GM18907 (cell line): ENCODE results near the gene CABLES1.
A peak's percentile ranks its signal among the peaks of the same experiment; 100 is the strongest.
"Not testable (repeated sequence)": the region's sequence is repeated elsewhere in the genome, so short reads cannot be mapped to it uniquely, and the experiment has no call there.

Source experiments
- ATAC-seq: cut with Tn5 transposase; IDR thresholded peaks from one replicate; pipeline ENCODE4 v1.9.1; 2021; ENCODE audit warnings: mild to moderate bottlenecking, moderate library complexity; ENCODE audit not compliant: unreplicated experiment

Gene CABLES1

DNA sequence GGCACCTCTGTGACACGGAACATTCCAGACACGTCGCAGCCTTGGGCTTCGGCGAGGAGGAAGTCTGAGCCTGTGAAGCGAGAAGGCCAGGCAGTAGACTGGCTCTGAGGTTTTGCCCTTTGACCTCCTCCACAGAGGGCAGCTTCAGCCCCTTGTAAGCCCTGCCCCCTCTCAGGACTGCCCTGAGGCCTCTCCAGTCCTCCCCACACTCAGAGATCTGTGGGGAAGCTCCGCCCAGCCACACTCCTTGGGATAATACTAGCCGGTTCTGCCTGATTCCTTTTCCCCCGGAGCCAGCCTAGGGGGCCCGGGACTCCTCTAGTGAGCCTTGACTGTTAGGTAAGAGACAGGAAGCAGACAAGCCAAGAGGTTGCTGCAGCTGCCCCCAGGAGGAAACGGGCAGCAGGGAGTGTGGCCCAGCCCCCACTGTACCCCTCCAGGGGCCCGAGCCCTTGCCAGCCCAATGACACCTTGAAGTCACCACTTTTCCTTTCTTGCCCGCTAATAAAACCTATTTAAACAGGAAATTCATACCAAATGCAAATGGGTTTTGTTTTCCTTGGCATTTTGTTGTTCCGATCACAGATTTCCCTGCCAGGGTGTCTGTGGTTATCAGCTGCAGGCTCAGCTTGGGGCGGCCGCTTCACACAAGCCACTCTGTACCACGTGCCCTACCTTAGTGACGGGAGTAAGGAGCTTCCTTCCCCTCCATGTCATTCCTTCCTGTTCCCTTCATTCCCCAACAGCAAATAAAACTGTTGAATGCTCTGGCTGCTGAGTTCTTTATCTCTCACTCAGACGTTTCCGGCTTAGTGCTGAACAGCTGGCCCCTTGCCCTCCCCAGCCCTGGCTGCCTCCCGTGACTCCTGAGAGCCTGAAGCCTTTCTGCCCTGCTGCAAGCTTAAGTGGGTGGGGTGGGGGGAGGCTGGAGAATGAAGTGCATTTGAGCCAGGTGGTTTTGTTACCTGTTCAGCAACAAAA, 124.7 kb downstream of the CABLES1 start:
- ATAC-seq: peak; percentile 70

DNA sequence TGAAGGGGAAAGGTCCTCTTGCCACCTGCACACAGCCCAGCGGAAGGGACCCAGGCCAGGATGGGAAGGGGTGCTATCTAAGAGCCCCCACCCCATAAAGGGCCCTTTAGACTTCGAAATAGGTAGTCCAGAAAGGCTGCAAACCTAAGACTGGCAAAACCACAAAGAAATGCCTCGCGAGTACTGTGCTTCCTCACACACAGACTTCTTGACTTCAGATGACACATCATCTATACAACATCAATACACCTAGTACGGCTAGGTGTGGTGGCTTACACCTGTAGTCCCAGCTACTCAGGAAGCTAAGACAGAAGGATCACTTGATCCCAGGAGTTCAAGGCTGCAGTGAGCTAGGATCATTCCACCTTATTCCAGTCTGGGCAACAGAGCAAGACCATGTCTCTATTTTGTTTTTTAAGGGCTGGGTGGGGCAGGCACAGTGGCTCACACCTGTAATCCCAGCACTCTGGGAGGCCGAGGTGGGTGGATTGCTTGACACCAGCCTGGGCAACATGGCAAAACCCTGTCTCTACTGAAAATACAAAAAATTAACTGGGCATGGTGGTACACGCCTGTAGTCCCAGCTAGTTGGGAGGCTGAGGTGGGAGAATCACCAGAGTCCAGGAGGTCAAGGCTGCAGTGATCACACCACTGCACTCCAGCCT, 125.8 kb downstream of the CABLES1 start:
- peak; percentile 5 for ATAC-seq

DNA sequence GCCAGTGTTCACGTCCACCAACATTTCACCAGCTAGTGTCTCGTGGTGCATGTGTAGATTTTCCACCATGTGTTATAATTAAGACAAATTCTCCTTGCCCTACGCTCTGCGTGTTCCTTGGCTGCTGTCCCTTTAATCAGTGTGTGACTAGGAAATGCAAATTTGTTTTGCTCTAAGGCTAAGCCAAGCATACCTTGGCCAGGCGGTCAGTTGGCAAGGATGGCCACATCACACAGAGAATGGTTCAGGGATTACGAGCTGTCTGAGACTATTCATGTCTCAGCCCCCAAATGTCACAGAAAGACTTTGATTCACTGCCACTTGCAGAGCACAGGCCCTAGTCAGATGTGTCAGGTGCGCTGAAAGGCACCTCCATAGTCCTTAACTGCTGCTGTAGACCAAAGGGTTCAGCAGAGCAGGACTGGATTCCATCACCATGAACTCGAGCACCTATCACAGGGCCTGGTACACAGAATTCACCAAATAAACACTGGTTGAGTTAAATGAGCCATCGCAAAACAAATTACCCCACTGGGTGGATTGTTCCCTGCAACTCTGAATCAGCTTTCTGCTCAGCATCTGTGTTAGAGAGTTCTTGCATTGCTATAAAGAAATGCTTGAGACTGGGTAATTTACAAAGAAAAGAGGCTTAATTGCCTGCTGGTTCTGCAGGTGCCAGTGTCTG, 128.4 kb downstream of the CABLES1 start:
- no peak for ATAC-seq

DNA sequence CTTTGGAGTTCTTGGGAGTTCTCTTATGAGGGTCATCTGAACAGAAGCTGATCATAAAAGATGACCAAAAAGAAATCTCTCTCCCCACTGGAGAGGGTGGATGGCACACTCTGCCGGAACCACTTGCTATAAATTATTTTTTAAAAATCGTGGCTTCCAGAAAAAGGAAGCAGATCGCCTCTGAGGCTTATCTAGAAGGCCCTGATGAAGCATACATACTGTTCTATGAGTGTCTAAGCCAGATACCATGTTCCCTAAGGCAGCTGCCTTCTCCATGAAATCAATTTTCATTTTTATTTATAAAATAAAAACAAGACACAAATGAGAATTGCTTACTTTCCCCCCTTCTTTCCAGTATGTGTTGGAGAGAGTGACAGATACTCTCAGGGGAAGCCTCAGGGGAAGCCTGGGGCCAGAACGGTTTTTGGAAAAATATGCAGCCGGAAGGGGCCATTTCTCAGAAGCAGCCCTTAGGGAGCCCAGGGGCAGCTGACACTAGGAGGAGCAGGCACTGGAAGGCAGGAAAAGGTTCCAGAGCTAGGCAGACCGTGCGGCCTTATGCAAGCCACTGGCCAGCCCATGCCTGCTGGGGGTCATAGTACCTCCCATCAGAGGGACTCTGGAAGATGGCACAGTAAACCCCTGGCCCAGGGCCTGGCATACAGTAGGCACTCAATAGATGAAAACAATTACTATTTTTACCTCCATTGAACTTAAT, 130.6 kb downstream of the CABLES1 start:
- no peak for ATAC-seq

DNA sequence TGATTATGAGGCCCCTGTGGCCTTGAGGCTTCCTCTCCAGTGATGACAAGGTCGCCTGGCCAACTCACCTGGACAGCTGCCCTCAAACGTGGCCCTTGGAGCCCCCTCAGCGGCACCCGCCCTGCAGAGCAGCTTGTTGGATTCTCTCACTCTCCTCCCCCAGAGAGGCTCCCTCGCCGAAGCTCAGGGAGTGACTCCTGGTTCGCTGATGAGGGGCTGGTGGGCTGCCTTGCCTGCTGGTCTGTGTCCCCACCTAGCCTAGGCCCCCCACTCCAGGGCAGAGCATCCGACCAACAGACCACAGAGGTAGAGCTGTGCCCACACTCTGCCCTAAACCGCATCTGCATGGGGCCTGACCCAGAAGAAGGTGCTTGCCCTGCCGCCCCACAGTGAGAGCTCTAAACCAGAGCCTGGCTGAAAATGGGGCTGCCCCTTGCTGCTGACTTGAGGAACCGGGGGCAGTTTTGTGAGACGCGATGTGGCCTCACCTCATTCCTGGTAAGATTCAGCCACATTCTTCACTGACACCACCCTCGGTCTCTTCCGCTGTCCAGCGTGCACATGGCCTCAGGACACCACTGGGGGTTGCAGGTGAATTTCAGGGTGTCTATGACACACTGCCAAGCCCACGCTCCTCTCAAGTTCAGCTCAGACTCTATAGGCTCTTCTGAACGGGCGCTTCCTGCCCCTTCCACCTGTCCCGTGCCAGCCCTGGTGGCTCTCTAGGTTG, 131.6 kb downstream of the CABLES1 start:
- peak; percentile 63 for ATAC-seq

DNA sequence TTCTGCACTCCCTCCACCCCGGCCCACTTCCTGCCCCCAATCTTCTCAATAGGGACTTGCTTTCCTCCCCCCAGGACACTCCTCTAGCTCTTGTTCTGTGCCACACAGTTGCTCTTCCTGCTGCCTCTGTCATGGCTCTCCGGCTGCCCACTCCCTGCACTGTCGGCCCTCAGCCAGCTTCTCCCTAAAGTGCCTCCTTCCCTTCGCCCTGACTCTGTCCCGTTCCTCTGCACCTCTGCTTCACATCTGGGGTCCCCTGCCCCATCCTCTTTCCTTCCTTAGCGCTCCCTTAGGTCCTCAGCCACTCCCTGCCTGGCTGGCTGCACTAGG, 132.1 kb downstream of the CABLES1 start:
- ATAC-seq: no peak

DNA sequence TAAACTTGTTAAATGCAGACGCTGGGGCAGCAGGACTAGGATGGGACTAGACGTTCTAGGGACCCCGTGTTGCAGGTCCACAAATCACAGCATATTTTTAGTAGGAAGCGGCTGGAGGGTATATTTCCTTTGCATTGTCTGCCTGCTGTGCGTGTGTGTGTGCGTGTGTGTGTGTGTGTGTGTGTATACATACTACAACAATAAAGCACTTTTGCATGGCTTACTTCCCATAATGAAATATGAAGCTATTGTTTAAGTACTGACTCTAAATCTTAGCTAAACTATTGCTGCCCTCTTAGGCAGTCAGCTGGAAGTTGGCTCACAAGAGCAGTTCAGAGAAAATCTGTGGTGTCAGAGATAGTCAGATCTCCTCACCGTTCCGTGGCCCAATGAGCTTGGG, 133.4 kb downstream of the CABLES1 start:
- no peak for ATAC-seq

DNA sequence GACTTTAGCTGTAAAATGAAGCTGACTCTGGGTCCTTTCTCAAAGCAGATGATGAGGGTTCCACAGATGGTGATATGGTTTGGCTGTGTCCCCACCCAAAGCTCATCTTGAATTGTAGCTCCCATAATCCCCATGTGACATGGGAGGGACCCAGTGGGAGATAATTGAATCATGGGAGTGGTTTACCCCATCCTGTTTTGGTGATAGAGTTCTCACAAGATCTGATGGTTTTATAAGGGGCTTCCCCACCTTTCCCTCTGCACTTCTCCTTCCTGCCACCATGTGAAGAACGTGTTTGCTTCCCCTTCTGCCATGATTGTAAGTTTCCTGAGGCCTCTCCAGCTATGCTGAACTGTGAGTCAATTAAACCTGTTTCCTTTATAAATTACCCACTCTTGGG, 133.8 kb downstream of the CABLES1 start:
- not testable (repeated sequence) for ATAC-seq

DNA sequence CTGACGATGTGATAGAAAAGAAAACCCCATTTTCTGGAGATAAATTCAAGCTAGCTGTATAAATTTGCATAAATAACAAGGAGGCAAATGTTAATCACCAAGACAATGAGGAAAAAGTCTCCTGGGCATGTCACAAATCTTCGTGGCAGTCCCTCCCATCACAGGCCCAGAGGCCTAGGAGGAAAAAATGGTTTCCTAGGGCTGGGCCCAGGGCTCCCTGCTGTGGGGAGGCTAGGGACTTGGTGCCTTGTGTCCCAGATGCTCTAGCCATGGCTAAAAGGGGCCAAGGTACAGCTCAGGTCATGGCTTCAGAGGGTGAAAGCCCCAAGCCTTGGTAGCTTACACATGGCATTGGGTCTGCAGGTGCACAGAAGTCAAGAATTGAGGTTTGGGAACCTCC, 134.6 kb downstream of the CABLES1 start:
- no peak for ATAC-seq

DNA sequence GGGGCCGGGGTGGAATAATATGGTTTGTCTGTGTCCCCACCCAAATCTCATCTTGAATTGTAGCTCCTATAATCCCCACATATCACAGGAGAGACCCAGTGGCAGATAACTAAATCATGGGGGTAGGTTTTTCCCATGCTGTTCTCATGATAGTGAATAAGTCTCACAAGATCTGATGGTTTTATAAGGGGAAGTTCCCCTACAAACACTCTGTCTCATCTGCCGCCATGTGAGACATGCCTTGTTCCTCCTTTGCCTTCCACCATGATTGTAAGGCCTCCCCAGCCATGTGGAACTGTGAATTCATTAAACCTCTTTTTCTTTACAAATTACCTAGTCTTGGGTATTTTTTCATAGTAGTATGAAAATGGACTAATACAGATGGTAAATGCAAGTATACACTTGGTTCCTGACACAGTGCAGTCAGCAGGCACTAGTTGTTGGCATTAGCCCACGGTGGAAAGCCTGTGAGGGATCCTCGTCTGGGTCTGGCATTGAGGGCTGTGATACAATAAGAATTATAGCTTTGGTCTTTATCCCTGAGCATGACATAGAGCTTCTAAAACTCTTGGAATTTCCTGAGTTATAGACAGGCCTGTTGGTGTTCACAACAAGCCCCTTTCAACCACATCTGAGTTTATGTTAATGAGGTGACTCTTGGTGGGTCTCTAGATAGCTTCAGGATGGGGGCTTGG, 135.8 kb downstream of the CABLES1 start:
- no peak for ATAC-seq

DNA sequence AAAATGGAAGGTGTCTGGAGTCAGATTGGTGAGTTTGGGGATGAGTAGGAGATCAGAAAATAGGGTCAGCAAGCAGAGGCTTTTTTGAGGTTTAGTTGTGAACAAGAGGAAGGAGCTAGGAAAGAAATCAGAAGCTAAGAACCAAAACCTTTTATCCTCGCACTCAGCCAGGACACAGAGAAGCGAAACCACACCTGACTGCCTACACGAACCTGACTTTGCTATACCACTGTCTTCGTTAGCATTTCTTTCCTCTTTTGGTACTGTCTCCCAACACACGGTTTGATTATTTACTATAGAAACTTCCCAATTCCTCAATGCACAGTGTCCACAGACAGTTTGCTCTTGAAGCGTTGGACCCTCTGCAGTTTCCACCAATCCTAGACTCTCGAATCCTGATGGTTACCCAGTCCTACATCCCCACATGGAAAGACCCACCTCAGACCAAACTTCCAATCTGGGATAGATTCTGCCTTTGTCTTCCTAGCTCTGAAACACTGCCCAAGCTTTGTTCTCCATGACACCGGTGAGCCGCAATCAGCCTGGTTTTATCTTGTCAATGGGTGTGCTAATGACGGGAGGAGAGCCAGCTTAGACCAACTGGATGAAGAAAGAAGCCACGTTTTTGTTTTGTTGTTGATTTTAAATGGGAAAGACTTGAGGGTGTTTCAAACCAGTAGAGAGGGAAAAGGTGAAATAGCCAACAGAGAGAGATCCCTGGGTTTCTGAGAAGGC, 137.4 kb downstream of the CABLES1 start:
- no peak for ATAC-seq

DNA sequence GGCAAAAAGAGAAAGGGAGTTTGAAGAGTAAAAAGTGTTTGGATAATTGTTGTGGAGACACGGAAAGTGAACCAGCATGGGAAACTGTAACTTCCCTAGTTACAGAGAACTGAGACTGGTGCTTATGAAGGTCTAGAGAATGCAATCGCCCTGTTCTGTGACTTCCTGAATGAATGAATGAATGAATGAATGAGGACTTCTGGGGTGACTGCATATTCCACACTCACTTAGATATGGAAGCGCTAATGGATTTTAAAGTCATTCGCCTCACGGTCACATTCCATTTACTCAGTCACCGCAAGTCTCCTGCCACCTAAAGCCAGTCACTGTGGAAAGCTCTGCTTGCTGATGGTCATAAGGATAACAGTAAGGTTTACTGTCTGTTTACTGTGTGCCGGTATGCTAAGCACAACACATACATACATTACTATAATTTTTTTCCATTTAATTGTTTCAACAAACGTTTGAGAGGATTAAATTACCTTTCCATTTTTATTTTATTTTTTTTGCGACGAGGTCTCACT, 138.2 kb downstream of the CABLES1 start:
- no peak for ATAC-seq

DNA sequence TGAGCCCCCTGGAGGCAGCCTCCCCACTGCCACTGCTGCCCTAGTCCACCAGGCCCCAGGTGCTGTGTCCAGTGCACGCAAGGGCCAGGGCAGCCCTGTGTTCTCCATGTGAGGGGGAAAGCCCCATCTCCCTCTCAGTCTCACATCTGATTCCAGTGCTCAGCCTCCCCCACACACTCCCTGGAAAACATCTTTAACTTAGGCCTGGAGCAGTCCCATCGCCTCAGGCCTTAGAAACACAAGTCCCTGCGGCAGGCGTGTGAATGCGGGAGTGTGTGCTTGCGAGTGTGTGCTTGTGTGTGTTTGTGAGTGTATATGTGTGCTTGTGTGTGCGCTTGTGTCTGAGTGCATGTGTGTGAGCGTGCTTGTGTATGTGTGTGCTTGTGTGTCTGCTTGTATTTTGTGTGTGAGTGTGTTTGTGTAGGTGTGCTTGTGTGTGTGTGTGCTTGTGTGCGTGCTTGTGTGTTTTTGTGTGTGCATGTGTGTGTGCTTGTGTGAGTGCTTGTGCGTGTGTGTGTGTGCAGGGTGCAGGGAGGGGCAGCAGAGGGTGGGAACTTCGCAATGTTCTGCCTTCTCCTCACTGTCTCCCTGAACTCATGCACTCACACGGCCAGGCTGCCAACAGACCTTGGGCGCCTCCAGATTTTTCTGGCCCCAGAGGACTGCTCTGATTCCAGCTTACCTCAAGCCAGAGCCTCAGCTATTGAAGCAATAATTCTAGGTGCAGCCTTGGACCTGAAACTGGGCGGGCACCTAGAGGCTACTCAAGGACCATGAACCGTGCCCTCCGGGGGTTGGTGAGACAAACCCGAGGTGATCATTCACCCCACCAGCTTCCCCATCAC, 139.6 kb downstream of the CABLES1 start:
- ATAC-seq: no peak

DNA sequence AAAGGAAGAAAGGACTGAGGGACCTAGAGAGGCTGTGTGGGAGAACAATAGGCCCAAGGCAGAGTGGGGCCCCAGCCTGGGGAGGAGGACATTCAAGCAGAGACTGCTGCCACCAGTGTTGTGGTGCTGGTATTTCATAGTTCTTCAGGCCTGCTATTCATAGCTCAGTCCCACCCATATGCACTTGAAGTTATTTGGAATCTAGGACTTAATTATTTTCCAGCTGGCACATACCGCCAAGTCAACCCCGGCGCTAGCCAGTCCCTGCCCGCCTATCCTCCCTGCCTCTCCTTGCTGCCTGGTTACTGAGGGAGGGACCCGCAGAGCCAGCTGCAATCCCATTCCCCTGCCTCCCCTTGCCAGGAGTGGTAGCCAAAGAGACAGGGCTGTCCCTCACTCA, 141.2 kb downstream of the CABLES1 start:
- no peak for ATAC-seq

DNA sequence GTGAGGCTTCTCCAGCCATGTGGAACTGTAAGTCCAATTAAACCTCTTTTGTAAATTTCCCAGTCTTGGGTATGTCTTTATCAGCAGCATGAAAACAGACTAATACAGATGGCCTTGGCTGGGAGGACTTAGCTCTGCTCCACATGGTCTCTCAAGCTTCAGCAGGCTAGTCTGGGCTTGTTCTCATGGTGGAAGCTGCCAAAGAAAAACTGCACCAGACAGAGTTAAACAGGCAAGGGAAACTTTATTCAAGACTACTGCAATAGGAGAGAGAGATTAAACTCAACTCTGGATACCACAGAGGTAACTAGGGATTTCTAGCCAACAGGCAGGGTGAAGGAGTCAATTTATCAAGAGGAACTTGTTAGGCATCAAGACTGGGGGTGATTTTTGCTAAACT, 142.1 kb downstream of the CABLES1 start:
- ATAC-seq: no peak

DNA sequence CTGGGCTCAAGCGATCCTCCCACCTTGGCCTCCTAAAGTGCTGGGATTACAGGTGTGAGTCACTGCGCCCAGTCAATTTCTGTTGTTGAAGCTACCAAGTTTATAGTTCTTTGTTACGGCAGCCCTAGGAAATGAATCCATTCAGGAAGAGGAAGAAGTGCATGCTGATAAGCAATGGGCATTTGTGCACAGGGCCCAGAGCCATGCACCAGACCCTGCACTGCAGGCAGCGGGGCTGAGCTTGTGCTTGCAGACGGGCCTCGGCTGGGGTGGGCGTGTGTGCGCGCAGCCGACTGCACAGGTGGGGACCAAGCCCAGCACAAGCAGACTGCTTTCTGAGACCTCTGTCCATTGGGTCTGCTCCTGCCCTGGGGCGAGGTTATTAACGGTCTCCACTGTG, 144.6 kb downstream of the CABLES1 start:
- no peak for ATAC-seq

DNA sequence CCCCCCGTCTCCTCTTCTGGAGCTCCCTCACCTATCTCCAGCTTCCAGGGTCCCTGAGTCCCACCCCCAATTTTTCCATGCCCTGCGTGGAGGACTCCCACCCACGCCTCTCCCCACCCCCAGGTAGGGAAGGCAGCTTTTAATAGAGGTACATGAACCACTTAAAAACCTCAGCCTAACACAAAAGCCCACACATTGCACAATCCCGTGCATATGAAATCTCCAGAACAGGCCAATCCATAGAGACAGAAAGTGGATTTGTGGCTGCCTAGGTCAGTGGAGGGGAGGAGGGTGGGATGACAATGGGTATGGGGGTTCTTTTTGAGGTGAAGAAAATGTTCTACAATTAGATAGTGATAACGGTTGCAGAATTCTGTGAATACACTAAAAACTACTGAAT, 145.6 kb downstream of the CABLES1 start:
- ATAC-seq: no peak
